NCI-H187 (cell line): ENCODE results near the gene RNF214.

ENCODE experiments used
- DNase-seq, 2 experiments: peaks; one replicate each; lab custom pipeline; 2025; lab: John Stamatoyannopoulos, UW

Gene RNF214

DNA sequence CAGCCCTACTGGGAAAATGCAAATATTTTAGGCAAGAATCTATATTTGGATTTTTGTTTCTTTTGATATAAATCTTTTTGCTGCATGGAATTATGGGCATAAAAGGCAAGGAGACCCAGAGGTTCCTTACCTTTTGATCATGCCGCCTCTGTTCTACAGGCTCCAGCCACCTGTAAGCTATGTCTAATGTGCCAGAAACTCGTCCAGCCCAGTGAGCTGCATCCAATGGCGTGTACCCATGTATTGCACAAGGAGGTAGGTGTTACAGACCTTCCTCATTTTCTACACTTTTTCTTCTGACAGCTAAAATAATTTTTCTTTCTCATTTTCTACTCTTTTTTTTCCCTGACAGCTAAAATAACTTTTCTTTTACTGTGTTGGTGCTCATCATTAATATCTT is 50.5 kb downstream of the RNF214 start:
- no peak for DNase-seq

DNA sequence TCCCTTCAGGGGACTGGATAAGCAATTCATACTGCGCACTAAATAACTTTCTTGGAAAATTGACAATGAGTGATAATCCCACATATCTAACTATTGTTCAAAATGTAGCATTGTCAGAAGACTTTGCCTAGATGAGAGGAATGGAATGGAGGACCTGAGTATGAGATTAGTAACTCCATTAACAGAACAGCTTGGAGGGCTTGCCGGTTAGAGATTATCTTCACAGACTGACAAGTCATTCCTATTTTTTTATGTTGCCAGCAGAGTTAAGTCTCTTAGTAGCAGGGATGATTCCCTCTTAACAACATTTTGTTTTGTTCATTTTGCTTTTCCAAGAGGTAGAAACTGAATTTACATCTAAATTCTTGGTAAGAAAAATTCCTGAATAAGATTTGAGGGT is 51.6 kb downstream of the RNF214 start:
- DNase-seq: no peak

DNA sequence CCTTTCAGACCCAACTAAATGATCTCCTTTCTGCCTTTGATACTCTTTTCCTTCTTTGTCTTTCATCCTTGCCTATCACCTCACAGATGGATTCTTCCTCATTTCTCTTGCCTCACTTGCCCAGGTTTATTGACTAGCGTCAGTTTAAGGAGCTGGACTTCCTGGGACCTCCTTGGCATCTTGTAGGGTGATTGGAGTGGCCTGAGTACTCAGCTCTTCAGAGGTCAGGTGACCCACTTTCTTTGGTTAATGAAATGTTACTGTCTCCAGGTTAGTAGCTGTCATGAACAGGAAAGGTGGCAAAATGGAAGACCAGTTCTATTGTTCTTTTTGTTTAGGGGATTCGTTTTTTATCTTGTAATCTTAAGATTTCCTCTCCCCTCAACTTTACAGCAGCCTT is 54.1 kb downstream of the RNF214 start:
- DNase-seq: no peak

DNA sequence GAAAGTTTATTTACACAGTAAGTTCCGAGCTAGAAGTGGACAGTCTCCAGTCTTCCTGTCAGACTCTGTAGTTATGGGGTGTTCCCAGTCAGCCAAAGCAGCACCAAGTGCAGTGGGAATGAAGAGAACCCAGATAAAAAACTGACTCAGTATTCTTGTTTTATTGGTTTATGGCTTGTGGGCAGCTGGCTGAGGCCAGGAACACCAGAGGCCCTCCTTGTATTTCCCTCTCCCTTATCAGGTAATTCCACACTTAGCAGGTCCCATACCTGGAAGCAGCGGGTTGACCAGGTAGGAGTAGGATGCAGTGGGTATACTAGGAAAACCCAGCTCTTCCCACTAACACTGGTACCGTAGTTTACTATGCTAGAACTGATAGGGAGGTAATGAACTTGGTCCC is 55.2 kb downstream of the RNF214 start:
- no peak for DNase-seq

DNA sequence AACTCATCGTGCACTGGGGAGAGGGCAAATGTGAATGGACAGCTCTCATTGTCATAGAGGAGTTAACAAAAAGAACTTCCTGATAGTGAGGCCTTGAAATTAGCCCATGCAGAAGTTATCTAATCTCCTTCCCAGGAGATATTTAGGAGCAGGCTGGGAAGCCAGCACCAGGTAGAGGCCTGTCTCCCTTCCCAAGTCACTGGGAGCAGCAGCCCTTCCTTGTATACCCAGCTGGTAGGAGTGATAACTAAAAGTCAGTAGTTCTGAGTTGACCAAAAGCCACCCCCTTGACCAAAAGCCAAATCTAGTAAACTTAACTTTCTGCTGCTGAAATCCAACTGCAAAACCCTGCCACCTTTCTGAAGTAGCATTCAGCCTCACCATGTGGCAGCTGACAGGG is 57.3 kb downstream of the RNF214 start:
- DNase-seq: no peak

DNA sequence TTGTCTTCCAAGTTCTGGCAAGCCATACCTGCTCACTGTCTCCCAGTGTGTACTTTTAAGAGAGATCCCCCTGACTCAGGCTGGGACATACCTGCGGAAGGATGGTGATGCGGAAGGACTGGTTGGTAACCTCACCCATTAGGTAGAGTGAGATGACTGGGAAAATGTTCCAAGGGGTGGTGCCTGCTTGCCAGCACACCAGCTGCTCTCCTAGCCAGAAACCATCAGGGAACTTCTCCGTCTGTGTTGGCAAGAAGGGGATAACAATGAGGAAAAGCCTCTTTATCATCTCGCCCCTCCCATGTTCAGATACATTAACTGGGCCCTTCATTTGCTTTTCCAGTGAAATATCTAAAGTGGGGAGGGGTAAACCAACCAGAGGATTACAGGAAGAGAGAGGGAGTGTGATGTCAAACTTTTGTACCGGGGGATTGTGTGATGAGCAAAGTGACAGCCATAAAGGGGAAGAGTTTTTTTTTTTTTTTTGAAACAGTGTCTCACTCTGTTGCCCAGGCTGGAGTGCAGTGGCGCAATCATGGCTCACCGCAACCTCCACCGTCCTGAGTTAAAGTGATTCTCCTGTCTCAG is 58.4 kb downstream of the RNF214 start, which contains the start of gene BACE1-AS:
Gene BACE1-AS, plus strand, starts transcription at position 538 of the 588 bp plus-strand sequence.
- no peak for DNase-seq

DNA sequence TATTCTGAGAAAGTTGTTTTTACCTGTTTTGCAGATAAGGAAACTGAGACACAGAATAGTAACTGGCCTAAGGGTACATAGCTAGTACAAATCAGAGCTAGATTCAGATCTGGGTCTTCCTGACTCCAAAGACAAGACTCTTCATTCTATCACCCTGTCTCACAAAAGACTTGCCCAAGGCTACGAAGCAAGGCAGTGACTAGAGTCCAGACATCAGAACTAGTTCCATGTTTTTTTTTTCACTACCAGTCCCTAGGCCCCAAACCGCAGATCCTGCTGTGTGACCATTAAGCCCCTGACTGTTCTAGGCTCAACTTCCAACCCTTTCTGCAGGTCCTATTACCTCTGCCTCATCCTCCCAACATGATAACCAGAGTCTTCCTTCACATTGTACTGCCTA is 60.1 kb downstream of the RNF214 start:
- no peak for DNase-seq

DNA sequence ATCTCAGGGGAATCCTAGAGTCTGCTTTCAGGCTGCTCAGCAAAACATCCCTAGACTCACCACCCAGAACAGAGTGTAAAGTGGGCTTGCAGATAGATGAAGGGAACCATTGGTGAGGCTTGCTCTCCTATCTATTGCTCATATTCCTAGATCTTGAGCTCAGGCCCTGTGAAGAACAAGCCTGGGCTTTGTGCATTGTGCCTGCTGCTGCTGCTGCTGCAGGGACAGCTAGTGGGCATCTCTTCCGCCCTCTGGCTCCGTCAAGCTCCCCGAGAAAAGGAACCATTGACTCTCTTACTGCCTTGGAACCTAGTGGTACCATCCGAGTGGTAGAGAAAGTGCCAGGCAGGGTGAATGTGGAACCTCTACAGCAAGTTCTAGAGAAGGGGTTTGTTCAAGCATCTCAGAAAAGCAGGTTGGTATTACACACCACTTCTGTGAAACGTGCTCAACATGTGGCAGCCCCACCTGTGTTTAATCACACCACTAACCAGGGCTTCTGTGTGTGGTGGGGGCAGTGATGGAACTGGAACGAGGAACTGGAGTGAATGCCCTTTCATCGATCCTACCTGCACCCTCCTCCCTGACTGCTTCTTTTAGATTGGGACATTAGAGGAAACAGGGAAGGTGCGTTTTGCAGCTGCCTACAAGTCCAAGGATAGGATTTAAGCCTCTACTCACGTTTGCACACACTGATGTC is 63.1 kb downstream of the RNF214 start:
- no peak for DNase-seq

DNA sequence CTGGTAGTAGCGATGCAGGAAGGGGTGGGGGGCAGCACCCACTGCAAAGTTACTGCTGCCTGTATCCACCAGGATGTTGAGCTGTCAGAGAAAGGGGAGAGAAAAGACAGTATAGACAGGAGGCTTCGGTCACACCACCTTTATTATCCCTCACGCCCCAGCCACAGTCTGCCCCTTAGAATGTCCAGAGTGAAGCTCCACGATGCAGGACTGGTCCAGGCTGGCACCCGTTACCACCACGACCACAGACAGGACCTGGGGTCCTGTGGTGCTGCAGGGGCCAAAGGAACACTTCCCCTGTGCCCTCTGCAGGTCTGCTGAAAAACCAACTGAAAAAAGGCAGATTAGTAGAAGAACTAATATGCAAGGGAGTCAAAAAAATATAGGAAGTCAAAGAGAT is 64.4 kb downstream of the RNF214 start:
- DNase-seq: no peak

DNA sequence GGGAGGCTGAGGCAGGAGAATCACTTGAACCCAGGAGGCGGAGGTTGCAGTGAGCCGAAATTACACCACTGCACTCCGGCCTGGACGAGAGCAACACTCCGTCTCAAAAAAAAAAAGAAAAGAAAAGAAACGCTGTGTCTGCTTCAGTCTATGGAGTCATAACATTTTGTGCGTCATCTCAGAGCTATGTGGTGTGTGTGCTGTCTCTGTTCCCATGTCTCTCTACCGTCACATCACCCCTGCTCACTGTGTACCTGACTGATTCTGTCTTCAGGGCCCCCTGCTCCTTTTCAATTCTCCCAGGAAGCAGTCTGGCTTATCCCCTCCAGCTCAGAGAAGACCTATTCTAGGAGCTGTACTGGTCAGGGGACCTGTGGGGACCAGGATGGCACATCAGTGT is 65.7 kb downstream of the RNF214 start:
- DNase-seq: no peak

DNA sequence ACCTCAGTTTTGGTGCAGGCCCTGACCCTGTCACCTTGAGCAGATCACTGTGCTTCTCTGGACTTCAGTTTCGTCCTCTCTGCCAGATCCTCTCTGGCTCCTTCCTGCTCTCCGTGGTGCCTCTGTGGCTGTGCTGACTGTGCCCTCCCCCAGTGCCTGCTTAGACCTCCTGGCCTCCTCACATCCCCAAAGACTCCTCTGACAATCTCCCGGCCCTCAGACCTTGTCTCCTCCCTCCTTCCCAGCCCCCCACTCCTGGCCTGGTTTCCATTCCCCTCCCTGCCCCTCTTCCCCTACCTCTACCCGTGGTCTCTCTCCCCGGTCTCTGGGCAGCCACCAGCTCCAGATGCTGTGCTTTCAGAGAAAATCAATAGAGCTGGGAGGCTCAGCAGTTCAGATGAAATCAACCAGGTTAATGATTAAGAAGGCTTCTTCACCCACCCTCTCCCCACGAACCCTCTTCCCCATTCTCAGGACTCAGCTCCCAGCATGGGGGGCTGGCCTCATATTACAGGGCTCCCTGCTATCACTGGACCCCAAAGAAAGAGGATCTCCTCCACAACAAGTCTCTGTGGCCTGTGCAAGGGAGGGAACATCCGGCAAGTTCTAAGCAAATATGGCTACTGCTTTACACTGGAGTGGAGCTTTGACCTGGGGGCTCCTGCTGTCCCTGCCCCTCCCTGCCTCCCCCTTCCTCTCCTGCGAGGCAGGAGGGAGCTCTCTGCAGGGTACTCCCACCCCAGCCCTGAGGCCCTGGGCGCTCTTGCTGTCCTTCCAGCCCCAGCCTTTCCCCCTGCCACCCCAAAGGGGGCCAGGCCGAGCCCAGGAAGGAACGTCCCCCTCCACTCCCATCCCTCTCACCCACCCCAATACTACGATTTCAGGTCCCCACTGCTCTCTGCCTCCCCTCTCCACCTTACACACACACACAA is 67.1 kb downstream of the RNF214 start:
- no peak for DNase-seq

DNA sequence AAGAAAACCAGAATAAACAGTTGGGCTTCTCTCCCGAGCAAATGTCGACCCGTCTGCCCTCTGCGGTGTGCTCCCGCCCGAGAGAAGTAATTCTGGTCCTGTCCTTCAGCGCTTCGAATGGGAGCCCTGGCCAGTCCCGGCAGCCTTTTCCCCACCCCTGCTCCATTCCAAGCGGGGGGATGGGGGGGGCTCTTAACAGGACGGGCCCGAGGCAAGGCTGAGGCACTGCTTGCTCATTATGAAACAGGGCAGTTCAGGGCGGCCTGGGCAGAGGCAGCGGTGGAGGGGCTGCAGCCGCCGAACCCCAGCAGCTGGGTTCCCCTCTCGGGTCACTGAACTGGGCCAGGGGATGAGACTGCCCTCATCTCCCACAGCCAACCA is 67.8 kb downstream of the RNF214 start:
- no peak for DNase-seq

DNA sequence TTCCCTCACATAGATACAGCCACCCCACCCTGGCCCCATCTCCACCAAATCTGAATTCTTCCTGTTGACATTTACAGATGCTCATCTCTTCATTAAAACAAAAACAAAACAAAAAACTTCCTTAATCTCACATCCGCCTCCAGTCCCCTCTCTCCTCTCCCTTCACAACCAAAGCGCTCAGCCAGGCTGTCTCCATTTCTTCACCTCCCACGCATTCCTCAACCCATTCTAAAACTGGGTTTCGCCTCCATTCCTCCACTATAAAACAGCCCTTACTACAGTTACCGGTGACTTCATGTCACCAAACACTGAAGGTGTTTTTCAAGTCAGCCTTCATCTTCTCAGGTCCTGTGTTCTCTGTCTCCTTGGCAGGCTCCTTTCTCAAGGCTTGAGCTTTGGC is 68.3 kb downstream of the RNF214 start:
- DNase-seq: no peak

DNA sequence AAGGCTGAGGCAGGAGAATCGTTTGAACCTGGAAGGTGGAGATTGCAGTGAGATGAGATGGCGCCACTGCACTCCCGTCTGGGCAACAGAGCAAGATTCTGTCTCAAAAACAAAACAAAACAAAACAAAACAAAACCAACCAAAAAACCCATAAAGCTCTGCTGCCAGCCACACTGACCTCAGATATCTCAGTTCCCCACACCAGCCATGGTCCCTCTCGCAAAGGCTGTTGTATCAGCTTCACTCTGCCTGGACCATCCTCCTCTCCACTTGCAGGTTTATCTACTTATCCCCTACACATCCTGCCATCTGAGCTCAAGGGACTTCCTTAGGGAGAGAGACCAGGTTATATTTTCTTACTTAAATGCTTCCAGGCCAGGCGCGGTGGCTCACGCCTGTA is 69.8 kb downstream of the RNF214 start:
- DNase-seq: no peak

DNA sequence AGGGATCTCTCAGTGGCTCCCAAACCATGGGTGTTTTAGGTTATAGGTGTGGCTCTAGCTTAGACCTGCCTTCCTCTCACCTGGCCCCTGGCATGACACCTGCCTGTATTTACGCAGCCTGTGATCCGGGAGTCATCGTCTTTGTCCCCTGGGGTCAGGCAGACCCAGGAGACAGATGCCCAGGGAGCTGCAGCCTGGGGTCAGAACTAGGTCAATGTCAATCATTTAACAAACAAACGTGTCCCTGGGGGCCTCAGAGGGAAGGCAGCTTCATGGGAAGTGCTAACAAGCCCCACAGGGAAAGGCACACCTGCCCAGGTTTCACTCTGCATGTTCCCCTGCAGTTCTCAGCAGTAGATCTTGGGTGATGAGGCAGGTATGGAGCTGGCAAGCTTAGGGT is 70.6 kb downstream of the RNF214 start:
- no peak for DNase-seq

DNA sequence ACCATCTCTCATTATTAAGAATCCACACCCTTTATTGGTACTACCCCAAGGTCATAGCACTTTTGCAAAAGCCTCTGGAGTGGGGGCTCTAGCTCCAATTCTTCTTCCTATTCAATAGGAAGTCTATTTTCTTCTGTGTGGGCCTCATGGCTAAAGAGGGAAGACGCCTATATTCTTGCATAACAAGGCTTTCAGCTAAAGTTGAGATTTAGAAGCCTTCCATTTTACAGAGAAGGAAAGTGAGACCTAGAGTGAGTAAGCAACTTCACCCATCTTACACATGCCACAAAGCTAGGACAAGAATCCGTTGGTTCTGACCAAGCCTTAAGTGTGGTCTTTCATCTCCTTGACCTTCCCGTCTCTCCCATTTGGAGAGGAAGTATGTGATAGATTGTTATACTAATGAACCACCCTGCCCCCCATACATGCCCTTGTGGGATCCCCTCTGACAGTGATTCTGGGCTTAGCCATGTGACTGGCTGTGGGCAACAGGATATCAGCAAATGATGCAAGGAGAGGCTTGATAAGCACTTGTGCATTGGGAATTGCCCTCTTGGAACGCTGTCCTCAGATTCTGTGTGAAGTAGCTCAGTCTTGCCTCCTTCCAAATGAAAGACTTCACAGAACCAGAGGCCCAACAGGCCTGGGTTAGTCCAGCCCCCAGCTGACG is 71.3 kb downstream of the RNF214 start:
- no peak for DNase-seq

DNA sequence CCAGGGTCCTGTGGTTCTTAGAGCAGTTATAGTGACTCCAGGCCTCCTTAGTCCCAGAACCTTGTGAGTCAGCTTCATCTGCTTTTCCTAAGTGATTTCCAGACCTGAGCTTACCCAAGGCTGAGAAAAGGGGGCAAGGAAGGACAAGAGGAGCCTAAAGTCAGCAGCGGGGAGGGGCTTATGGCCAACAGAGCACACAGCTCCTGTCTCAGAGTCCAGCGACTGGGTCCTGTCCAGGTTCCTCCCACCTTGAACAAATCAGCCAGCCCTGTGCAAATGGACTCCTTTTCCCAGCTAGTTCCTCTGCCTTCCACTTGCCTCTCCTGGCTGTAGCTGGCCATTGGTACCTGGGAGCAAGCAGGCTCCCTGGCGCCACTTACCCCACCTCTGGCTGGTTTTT is 72.7 kb downstream of the RNF214 start:
- no peak for DNase-seq

DNA sequence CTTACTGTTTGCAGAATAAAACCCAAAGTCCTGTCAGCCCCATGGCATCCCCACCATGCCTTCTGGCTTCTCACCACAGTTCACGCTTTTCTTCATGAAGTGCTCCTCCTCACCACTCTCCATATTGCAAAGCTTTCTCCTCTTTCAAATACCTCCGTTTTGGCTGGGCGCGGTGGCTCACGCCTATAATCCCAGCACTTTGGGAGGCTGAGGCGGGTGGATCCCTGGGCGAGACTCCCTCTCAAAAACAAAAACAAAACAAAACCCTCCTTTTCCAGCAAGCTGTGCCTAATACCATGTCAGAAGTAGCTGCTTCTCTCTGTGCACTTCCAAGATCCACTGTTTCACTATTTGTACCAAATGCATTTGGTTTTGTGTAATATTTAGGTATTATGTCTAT is 76.8 kb downstream of the RNF214 start:
- no peak for DNase-seq

DNA sequence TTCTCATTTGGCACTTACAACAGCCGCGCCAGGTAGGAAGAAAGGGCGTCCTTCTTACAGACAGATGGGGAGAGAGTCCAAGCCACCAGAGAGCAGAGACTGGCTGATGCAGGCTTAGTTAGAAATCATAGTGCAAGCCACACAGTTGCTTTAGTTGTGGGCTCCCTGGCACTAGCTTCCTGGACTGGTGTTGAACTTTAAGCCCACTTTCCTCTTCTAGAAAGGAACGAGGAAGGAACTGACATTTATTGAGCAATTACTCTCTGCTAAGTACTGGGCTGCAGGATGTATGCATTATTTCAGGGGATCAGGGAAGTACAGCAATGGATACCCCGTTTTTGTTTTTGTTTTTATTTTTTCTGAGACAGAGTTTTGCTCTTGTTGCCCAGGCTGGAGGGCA is 80.6 kb downstream of the RNF214 start:
- no peak for DNase-seq

DNA sequence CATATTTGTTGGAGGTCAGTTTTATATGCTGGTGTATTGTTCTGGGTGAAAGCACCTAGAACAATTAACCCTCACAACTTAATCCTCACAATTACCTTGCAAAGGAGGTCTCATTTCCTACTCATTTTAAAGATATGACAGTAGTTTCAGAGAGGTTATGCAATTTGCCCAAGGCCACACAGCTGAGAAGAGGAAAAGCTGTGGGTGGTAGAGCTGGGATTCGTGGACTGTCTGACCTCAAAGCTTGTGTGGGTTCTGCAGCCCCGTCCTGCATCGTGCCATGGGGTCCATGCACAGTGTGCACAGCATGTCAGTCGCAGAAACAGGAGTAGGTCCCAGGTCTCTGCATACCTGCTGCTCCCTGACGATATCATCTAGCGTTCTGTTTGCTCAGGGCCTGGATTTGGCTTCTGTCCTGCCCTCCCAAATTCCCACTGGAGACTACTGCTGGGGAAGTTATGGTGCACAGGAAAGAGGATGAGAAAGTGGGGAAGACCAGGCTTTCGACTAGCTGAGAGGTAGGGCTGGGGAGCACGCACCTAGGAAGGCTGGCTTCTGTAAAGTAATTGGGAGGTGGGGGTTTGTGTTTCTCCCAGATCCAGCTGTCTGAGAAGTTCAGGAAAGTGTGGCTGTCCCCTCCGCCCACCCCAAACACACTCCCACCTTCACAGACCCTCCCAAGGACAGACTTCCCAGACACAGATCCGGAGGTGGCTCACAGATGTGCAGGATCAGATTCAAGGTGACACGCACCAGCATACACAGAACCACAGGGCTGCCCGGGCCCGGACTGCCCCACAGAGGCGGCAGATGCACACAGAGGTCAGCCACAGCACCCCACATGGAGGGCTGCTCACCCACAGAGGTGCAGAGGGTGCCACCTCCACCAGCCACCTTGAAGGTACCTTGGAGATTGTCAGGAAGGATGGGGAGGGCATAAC is 81.6 kb downstream of the RNF214 start:
- DNase-seq: no peak

DNA sequence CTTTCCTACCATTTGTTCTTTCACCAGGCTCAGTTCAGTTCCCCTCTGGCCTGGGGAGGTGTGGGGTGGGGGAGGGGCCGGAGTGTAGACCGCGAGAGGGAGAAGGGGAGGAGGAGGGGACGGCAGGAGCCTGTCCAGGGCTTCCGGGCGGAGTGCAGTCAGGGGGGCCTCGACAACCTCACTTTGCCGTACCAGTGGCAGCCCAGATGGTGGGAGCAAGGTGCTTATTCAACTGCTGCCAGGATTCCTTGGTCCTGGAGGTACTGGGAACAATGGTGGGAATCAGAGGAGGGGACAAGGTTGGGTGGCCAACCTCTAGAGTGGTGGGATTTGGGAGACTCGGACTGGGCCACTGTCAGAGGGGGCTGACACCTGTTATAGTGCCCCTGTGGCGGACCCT is 82.4 kb downstream of the RNF214 start:
- no peak for DNase-seq
